GM13977 (cell line): ENCODE data around the gene ZNF319.

Source experiments
- DNase-seq: peaks from one replicate; pipeline ENCODE4 v3.0.0; 2012; ENCODE audit warnings: low spot score
- in situ Hi-C: fragments of 300-500 bp; cut with MboI; formaldehyde crosslinking; loops from one replicate; pipeline ENCODE4 v1.12.0; 2022; ENCODE audit warnings: low sequenced_read_pairs, low pct_unique_long_range_greater_than_20kb, mixed read lengths, inconsistent platforms; ENCODE audit not compliant: unreplicated experiment
- TF ChIP-seq, protein P1 (sequence below): IDR thresholded peaks from 2 replicates; pipeline ENCODE4 v1.5.1; 2012; ENCODE audit warnings: mild to moderate bottlenecking, control low read depth; ENCODE audit not compliant: insufficient read depth; ENCODE audit errors: extremely low read depth, missing control alignments

ZNF319 gene

DNA sequence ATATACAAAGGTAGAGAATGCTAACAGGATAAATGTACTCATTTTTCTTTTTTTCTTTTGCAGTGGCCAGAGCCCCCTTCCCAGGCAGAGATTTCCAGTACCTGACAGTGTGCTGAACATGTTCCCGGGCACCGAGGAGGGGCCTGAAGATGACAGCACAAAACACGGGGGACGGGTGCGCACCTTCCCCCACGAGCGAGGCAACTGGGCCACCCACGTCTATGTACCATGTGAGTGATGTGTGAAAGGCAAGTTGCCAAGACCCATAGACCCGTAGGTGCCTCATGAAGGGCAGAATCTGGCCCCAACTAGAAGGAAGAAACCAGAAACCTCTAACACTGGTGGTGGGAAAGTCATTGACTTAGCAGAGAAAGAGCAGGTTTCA lies 1.9 kb upstream of the ZNF319 start:
- no peak for DNase-seq
- TF ChIP-seq, protein P1, sequence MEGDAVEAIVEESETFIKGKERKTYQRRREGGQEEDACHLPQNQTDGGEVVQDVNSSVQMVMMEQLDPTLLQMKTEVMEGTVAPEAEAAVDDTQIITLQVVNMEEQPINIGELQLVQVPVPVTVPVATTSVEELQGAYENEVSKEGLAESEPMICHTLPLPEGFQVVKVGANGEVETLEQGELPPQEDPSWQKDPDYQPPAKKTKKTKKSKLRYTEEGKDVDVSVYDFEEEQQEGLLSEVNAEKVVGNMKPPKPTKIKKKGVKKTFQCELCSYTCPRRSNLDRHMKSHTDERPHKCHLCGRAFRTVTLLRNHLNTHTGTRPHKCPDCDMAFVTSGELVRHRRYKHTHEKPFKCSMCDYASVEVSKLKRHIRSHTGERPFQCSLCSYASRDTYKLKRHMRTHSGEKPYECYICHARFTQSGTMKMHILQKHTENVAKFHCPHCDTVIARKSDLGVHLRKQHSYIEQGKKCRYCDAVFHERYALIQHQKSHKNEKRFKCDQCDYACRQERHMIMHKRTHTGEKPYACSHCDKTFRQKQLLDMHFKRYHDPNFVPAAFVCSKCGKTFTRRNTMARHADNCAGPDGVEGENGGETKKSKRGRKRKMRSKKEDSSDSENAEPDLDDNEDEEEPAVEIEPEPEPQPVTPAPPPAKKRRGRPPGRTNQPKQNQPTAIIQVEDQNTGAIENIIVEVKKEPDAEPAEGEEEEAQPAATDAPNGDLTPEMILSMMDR = no peak
- in situ Hi-C loops = loop anchor here (10.0 to 25.0 kb wide), 2 partner anchors 108 to 310 kb away; no protein-coding TSS in a partner anchor

DNA sequence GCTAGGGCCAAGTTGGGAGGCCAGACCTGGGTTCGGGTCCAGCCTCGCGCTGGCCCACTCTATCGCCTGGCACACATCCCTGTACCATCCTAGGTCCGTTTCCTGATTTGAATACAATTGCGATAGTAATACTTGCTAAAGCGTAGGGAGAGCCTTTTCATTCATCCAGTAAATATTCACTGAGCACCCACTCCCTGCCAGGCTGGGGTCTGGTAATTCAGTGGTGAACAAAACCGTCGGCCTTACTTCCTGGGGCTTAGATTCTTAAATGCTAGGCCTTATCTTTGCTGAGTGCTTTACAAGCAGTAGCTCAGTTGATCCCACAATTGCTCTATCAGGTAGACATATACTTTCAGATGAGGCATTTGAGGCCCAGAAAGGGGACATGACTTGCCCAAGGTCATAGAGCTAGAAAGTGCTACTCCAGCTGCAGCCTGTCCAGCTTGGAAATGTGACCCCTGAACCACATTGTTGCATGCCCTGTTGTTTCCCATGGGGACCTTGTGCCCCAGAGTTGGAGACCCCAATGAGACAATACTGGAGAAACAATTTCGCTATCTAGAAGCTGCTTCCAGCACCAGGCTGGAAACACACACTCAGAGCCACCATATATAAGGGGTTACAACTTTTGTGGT lies 1.4 kb upstream of the ZNF319 start:
- DNase-seq = no peak
- in situ Hi-C loops = loop anchor here (10.0 to 25.0 kb wide), 2 partner anchors 107 to 310 kb away; no protein-coding TSS in a partner anchor
- TF ChIP-seq, protein P1 = no peak

DNA sequence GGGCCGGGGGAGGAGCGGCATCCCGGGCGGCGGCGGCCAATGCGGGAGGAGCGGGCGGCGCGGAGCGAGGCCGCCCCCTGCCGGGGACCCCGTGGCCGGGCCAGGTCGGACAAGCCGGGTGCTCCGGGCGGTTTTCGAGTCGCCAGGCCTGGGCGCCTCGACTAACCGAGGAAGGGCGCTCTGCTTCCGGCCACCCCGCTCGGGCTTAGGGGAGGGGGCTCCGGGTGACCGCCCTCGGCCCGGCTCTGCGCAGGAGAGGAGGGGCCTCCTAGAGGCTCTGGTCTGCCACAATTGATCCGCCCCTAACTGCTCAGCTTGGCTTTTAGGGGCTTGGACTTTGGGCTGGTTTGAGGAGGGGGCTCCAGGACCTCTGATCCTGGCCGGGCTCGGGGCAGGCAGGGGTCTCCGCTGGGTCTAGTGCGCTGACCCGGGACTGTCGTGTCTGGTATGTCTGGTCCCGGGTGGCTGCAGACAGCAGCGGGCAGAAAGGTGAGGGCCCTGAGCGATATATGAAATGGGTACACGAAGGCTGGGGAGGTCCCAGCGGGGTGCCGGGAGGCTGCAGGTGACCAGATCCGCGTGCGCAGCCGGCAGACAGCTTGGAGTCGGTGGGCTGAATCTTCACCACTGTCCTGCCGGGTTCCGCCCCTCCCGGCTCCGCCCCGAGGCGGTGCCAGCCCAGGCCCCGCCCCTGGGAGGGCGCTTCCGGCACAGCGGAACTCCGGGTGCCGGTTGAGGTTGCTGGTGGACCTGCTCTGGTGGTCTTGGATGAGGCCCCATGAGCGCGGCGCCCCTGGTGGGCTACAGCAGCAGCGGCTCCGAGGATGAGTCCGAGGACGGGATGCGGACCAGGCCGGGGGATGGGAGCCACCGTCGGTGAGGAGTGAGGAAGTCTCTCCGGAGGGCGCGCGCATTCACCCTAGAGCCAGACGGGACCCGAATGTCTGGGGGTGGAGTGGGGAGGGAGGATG lies 519 bp upstream of the ZNF319 start, which contains the start of gene USB1:
USB1 (plus strand) TSS at position 702 of the 971 bp plus-strand sequence; CDS start at position 779, 77 bp downstream.
- in situ Hi-C loops = loop anchor here (10.0 to 25.0 kb wide), 2 partner anchors 106 to 311 kb away; no protein-coding TSS in a partner anchor
- DNase-seq = peak; percentile 99
- TF ChIP-seq, protein P1 = peak; percentile 79

DNA sequence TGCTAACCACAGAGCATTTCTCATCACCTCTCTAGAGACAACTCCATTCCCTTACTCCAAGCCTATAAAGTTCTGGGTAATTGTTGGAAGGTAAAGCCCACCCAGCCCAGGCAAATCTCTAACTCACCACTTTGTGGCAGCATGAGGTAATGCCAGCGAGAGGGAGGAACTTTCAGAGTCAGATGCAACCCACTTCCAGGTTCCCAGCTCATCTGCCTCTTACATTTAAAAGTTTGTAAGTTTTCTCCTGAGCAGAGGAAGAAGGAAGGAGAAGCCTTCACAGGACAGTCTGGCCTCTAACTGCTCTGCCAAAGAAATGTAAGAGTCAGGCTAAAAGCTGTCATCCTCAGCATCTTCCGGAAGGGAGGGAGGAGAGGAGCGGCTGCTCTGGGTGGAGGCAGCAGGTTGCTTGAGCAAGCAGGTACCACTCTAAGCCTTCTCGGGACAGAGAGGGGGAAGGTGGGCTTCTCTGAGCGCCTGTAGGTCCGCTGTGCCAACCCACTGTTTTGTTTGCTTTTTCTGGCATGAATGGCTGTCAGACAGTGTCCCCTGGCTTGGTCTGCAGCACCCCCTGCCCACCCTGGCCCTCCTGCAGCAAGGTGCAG lies 1.0 kb downstream of the ZNF319 start:
- in situ Hi-C loops = no loop called here
- TF ChIP-seq, protein P1 = no peak
- peak; percentile 55 for DNase-seq

DNA sequence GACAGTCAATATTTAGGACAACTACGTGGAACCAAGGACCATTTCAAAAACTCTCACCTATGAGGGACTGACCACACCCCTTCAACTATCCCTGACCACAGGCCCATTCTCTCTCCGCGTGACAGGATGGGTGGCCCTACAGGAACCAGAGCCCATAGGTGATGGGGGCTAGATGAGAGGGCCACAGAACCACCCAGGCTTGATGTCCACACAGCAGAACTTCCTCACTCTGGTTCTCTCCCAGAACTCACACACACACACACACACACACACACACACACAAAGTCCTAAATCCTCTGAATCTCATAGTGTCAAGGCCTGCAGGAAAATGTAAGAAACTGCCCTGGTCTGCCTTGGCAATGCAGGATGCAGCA lies 1.5 kb downstream of the ZNF319 start:
- TF ChIP-seq, protein P1 = no peak
- no peak for DNase-seq
- in situ Hi-C loops = no loop called here

DNA sequence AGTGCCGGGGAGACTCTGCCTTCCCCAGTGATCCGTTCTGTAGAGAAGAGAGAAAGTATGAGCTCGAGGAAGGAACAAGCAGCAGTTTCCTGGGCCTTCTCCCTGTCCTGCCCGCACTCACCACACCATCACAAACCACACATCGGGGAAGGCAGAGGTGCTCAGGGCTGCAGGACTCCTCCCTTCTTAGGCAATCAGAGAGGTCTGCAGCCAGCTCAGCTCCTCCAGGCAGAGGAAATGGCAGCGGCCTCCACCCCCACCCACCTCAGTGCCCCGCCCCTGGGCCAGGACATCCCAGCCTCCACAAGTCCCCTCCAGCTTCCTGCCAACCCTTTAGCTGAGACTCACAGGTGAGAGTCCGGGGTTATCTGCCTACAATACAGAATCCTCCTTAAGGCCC lies 2.0 kb downstream of the ZNF319 start:
- in situ Hi-C loops = no loop called here
- DNase-seq = no peak
- TF ChIP-seq, protein P1 = no peak
